ENCODE results near the gene ABLIM1.

DNA sequence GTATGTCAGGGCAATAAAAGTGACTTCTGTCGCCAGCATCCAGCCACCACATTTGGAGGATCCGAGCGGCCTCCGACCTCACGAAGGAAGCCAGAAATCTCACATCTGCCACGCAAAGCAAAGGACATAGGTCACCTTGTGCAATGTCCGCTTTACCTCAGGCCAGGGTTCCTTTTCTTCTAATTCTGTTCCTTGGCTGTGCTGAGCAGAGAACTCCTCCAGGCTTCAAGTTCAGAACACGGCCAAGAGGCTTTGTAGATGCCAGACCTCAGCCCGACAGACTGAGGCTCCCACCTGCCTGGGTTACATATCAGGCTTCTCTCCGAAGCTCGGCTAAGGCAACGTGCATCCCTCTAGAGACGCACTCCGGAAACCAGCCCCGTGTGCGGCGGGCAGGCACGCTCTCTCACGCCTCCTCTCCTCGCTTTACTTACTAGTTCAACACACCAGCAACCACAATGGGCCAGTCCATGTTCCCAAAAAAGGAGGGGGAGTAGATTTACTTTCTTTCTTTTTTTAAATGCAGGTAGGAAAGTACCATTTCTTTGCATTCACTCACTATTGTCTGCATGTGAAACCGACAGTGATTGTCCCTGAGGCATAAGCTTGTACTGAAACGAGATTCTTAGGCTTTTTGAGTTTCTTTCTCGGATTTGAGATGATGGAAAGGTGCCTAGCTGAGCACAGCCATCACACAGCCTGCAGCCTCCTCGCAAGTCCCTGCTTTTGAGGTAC, 131.4 kb downstream of the ABLIM1 start:
- TF ChIP-seq, protein P1, sequence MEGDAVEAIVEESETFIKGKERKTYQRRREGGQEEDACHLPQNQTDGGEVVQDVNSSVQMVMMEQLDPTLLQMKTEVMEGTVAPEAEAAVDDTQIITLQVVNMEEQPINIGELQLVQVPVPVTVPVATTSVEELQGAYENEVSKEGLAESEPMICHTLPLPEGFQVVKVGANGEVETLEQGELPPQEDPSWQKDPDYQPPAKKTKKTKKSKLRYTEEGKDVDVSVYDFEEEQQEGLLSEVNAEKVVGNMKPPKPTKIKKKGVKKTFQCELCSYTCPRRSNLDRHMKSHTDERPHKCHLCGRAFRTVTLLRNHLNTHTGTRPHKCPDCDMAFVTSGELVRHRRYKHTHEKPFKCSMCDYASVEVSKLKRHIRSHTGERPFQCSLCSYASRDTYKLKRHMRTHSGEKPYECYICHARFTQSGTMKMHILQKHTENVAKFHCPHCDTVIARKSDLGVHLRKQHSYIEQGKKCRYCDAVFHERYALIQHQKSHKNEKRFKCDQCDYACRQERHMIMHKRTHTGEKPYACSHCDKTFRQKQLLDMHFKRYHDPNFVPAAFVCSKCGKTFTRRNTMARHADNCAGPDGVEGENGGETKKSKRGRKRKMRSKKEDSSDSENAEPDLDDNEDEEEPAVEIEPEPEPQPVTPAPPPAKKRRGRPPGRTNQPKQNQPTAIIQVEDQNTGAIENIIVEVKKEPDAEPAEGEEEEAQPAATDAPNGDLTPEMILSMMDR (IDR thresholded peaks at IDR 0.05) = peak in 1 of 4 experiments; percentile 19
- TF ChIP-seq POLR2A (IDR thresholded peaks at IDR 0.05) = peak in 1 of 2 donors; percentile 80
